Breast epithelium (tissue), 4 donors: ENCODE data around the gene ANKZF1. TPM values are rescaled to one million over a fixed set of nuclear protein-coding genes. Genes with fewer than 3 reads are reported as not detected.

Experiments
- DNase-seq, 2 donors: peaks; one replicate each; pipeline ENCODE4 v3.0.0-alpha.2; 2019; ENCODE audit warnings: low spot score in 2 of 2
- H3K27ac ChIP-seq, 2 donors: fragments of 200-600 bp; sonication (generic) in 1 of 2; one replicate each; pipeline ENCODE4 v1.5.1; 2016 to 2019; ENCODE audit warnings: mild to moderate bottlenecking in 1 of 2
- H3K27me3 ChIP-seq, 2 donors: fragments of 200-600 bp; sonication (generic) in 1 of 2; one replicate each; pipeline versions ENCODE4 v1.5.1 to v1.6.0; 2017 to 2019; ENCODE audit warnings: control low read depth in 1 of 2, mild to moderate bottlenecking in 1 of 2
- H3K36me3 ChIP-seq: fragments of 200-600 bp; one replicate; pipeline ENCODE4 v1.5.1; 2019
- H3K4me1 ChIP-seq, 2 donors: fragments of 200-600 bp; sonication (generic); one replicate each; pipeline ENCODE4 v1.5.1; 2016 to 2019; ENCODE audit warnings: control low read depth in 1 of 2
- H3K4me3 ChIP-seq, 3 donors: fragments of 200-600 bp; sonication (generic); 1 replicate in 2 of 3; 2 replicates in 1 of 3; pipeline ENCODE4 v1.5.1; 2016 to 2019; ENCODE audit warnings: mild to moderate bottlenecking in 3 of 3, moderate library complexity in 2 of 3
- H3K9me3 ChIP-seq, 2 donors: fragments of 200-600 bp; sonication (generic) in 1 of 2; one replicate each; pipeline ENCODE4 v1.5.1; 2016 to 2019; ENCODE audit warnings: control low read depth in 1 of 2
- CTCF ChIP-seq, 3 donors: fragments of 450-650 bp; IDR thresholded peaks; one replicate each; pipeline ENCODE4 v1.5.1; 2016 to 2017; ENCODE audit warnings: antibody characterized with exemption in 3 of 3, mild to moderate bottlenecking in 3 of 3, moderate library complexity in 3 of 3
- POLR2A ChIP-seq: fragments of 450-650 bp; IDR thresholded peaks from one replicate; pipeline ENCODE4 v1.6.1; 2016; ENCODE audit warnings: antibody characterized with exemption, mild to moderate bottlenecking, moderate library complexity
- POLR2AphosphoS5 ChIP-seq, 3 donors: sonication (generic); formaldehyde crosslinking; IDR thresholded peaks; one replicate each; pipeline ENCODE4 v1.6.1; 2017; ENCODE audit warnings: antibody characterized with exemption in 3 of 3
- intact Hi-C: fragments of 100-400 bp; cut with DNase I; formaldehyde crosslinking; loops from one replicate; pipeline ENCODE4 v1.15.1; 2023; ENCODE audit warnings: low total_unique reads
- total RNA-seq, 3 donors: library from RNA; depleted of rRNA; stranded (reverse); fragments of >200 nt; gene quantifications; one replicate each; pipeline ENCODE4 v1.1.0, GENCODE V29; 2016

The ANKZF1 gene
- total RNA-seq, 3 donors from 2014 or later, result 29.3 to 101 (median 67.8) TPM

GRCh38 chr2:219251656-219252055 lies 22.1 kb downstream of the ANKZF1 start:
- Histone ChIP-seq H3K36me3 (no peaks in the 10 kb centered on the region), H3K4me1 (peaks cover 19 to 24% of the 10 kb centered on the region in 2 donors), H3K27ac (peak overlapping the region; percentile 93 to 98), H3K9me3 (no peaks in the 10 kb centered on the region), H3K27me3 (no peaks in the 10 kb centered on the region), H3K4me3 (peak overlapping the region in 1 of 3 donors; percentile 76)
- no peak for DNase-seq
- intact Hi-C loops, result no loop called here
- TF ChIP-seq CTCF (IDR thresholded peaks at IDR 0.05) (no peak), POLR2A (no peak)

GRCh38 chr2:219252084-219252483 lies 22.5 kb downstream of the ANKZF1 start:
- TF ChIP-seq CTCF (IDR thresholded peaks at IDR 0.05) (no peak), POLR2A (no peak), POLR2AphosphoS5 (IDR thresholded peaks at IDR 0.05) (no peak)
- DNase-seq, result no peak
- Histone ChIP-seq H3K4me3 (peak overlapping the region; percentile 55 to 76 (median 69)), H3K27me3 (no peaks in the 10 kb centered on the region), H3K4me1 (peaks cover 19 to 24% of the 10 kb centered on the region in 2 donors), H3K9me3 (no peaks in the 10 kb centered on the region), H3K36me3 (no peaks in the 10 kb centered on the region), H3K27ac (peak overlapping the region; percentile 93 to 98)
- intact Hi-C loops, result no loop called here

GRCh38 chr2:219252570-219252899 lies 22.9 kb downstream of the ANKZF1 start:
- Histone ChIP-seq H3K27ac (peak overlapping the region; percentile 93 to 98), H3K4me1 (peaks cover 19 to 23% of the 10 kb centered on the region in 2 donors), H3K27me3 (no peaks in the 10 kb centered on the region), H3K36me3 (no peaks in the 10 kb centered on the region), H3K9me3 (no peaks in the 10 kb centered on the region), H3K4me3 (peak overlapping the region; percentile 55 to 76 (median 69))
- DNase-seq, result no peak
- TF ChIP-seq POLR2AphosphoS5 (IDR thresholded peaks at IDR 0.05) (no peak), POLR2A (no peak), CTCF (IDR thresholded peaks at IDR 0.05) (no peak)
- intact Hi-C loops, result no loop called here

- H3K4me1 ChIP-seq, result peaks cover 17 to 18% of the 10 kb centered on the region in 2 donors
- H3K9me3 ChIP-seq, result no peaks in the 10 kb centered on the region
- peak within 1 kb of the TSS; percentile 55 to 76 (median 69) for H3K4me3 ChIP-seq
- intact Hi-C loops, result no loop called here
- H3K36me3 ChIP-seq, result no peaks in the 10 kb centered on the region
- no peak for DNase-seq
- no peaks in the 10 kb centered on the region for H3K27me3 ChIP-seq
- peak within 1 kb of the TSS; percentile 93 to 98 for H3K27ac ChIP-seq
- TF ChIP-seq CTCF (IDR thresholded peaks at IDR 0.05) (no peak), POLR2AphosphoS5 (IDR thresholded peaks at IDR 0.05) (no peak), POLR2A (no peak)
Measured at GRCh38 chr2:219252900-219253752, 23.5 kb downstream of the ANKZF1 start, which contains the start of gene TUBA4B. Gene TUBA4B (plus strand): TSS chr2:219253243. CDS start chr2:219253408, 165 bp downstream.
